HG03039 (cell line): ENCODE data around the gene IL31RA.
A peak's percentile ranks its signal among the peaks of the same experiment; 100 is the strongest.

ENCODE experiments used
- ATAC-seq: cut with Tn5 transposase; IDR thresholded peaks from one replicate; pipeline ENCODE4 v1.9.1; 2021; ENCODE audit warnings: mild to moderate bottlenecking, moderate library complexity; ENCODE audit not compliant: unreplicated experiment

Gene IL31RA

GRCh38 chr5:55900068-55900467, 48.9 kb downstream of the IL31RA start:
- ATAC-seq: no peak

- no peak for ATAC-seq
Observed at GRCh38 chr5:55900776-55901175, 49.6 kb downstream of the IL31RA start.

- ATAC-seq: no peak
Observed at GRCh38 chr5:55902696-55903095, 51.5 kb downstream of the IL31RA start.

GRCh38 chr5:55903121-55903701, 52.1 kb downstream of the IL31RA start:
- ATAC-seq: peak; percentile 85

GRCh38 chr5:55904152-55904551, 53.0 kb downstream of the IL31RA start:
- no peak for ATAC-seq

- no peak for ATAC-seq
Observed at GRCh38 chr5:55905251-55905650, 54.1 kb downstream of the IL31RA start.

GRCh38 chr5:55907927-55908326, 56.8 kb downstream of the IL31RA start:
- no peak for ATAC-seq

GRCh38 chr5:55908804-55909203, 57.6 kb downstream of the IL31RA start:
- ATAC-seq: no peak

GRCh38 chr5:55911784-55912653, 60.9 kb downstream of the IL31RA start:
- no peak for ATAC-seq

GRCh38 chr5:55913466-55914413, 62.6 kb downstream of the IL31RA start:
- ATAC-seq: peak; percentile 65

GRCh38 chr5:55914971-55915370, 63.8 kb downstream of the IL31RA start:
- ATAC-seq: no peak

GRCh38 chr5:55915783-55916182, 64.6 kb downstream of the IL31RA start:
- ATAC-seq: no peak

- ATAC-seq: no peak
Observed at GRCh38 chr5:55916986-55917385, 65.8 kb downstream of the IL31RA start.

- no peak for ATAC-seq
Observed at GRCh38 chr5:55917402-55918086, 66.4 kb downstream of the IL31RA start.

GRCh38 chr5:55918087-55919035, 67.2 kb downstream of the IL31RA start:
- no peak for ATAC-seq

GRCh38 chr5:55919625-55920024, 68.5 kb downstream of the IL31RA start:
- no peak for ATAC-seq

GRCh38 chr5:55920784-55921183, 69.6 kb downstream of the IL31RA start:
- ATAC-seq: no peak

- no peak for ATAC-seq
Observed at GRCh38 chr5:55921617-55922016, 70.5 kb downstream of the IL31RA start.

GRCh38 chr5:55923177-55923771, 72.1 kb downstream of the IL31RA start:
- no peak for ATAC-seq
